Measurements from ENCODE around the gene NKAPD1.
A peak's percentile ranks its signal among the peaks of the same experiment; 100 is the strongest.
"Not testable (repeated sequence)": the region's sequence is repeated elsewhere in the genome, so short reads cannot be mapped to it uniquely, and the experiment has no call there.

Gene NKAPD1

DNA sequence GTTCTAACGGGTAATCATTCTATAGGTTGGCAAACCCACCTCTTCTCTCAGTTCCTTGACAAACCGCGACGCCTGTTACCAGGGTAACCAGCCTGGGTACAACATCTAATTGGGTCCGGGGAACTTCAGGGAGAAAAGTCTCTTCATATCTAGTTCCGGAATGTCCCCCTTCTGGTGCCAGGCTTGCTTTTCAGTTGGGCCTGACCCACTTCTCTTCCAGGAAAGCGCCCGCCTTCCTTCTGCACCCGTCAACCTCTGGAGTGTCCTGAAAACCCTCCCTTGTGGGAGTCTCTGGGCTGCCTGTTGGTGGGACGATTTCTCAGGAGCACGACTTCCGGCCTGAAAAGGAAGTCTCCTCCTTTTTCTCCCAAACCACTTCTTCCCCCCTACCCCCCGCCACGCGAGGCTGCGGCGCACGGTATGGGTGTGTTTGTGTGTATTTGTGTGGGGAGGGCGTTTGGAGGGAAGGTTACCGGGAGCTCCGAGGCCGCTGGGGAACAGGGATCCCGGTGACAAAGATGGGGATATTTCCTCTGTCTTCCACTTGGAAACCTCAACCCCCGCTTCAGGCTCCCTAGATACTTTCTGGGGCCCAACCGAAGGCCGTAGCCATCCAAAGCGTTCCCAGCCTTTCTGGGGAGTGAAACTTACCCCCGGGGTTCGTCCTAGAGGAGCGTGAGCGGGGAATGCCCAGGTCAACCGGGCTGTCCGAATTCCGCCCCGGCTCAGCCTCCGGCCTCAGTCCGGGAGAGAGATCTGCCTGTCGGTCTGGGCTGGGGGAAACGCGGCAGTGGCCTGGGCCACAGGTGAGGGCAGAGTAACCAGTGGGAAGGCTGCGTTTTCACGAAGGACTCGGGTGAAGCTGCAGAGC, at the start of gene NKAPD1, which contains the start of gene PIH1D2:
NKAPD1 (plus strand) TSS at position 359 of the 871 bp plus-strand sequence. CDS start 1,276 bp downstream, outside the sequence.
PIH1D2 (minus strand) TSS at position 77 of the 871 bp plus-strand sequence. CDS start 843 bp downstream, outside the sequence.
- intact Hi-C loops (cut with DNase I): loop anchor here (5.0 kb wide), 1 partner anchor 197 kb away; the partner anchor contains the start of genes CFAP68 and FDXACB1

GRCh38 chr11:112024773-112025678, 49.1 kb upstream of the NKAPD1 start, which contains the start of gene DLAT:
DLAT (plus strand) TSS chr11:112025408; CDS start chr11:112025473, 65 bp downstream.
- intact Hi-C loops (cut with DNase I): no loop called here
- peak; percentile 76 to 98 (median 89) for DNase-seq

More for the DNA sequence above, at the start of gene NKAPD1, which contains the start of gene PIH1D2:
- DNase-seq: peak; percentile 67 to 96 (median 76)

DNA sequence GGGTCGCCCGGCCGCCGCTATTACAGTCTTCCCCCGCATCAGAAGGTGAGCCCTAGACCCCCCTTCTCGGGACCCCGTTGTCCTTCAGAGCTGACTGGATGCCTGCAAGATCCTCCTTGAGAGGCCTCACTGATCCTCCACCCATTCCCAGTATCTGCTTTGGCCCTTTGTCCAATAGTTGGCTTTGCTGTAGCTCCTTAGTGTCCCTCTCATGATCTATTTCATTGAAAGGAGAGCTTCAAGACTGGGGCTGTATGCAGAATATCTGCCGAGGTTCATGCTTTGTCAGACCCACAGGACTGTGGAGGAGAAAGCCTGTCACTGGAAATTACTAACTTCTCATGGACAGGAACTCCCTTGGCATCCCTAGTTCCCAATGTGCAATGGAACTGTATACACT, 48.4 kb upstream of the NKAPD1 start:
- intact Hi-C loops (cut with DNase I): no loop called here
- no peak for DNase-seq

DNA sequence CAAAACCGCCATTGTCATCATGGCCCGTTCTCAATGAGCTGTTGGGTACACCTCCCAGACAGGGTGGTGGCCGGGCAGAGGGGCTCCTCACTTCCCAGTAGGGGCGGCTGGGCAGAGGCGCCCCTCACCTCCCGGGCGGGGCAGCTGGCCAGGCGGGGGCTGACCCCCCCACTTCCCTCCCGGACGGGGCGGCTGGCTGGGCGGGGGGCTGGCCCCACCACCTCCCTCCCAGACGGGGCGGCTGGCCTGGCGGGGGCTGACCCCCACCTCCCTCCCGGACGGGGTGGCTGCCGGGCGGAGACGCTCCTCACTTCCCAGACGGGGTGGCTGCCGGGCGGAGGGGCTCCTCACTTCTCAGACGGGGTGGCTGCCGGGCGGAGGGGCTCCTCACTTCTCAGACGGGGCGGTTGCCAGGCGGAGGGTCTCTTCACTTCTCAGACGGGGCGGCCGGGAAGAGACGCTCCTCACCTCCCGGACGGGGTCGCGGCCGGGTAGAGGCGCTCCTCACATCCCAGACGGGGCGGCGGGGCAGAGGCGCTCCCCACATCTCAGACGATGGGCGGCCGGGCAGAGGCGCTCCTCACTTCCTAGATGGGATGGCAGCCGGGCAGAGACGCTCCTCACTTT, 47.2 kb upstream of the NKAPD1 start:
- intact Hi-C loops (cut with DNase I): not testable (repeated sequence)
- DNase-seq: peak in 1 of 10 donors; percentile 52

DNA sequence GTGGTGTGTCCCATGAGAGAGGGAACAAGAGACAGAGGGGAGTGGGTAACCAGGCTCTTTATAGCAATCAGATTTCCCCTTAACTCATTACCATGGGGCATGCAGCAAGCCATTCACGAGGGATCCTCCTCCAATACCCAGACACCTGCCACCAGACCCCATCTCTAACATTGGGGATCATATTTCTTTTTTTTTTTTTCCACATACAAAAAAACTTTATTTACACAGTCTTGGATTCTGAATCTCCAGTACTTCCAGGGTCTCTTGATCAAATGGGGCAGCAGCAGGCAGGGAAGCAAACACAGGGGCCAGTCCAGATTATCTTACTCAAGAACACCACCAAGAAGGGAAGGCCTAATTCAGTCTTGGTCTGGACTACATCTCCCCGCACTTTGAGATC, 44.6 kb upstream of the NKAPD1 start:
- DNase-seq: no peak
- intact Hi-C loops (cut with DNase I): no loop called here

GRCh38 chr11:112033902-112034301, 40.2 kb upstream of the NKAPD1 start:
- DNase-seq: no peak

DNA sequence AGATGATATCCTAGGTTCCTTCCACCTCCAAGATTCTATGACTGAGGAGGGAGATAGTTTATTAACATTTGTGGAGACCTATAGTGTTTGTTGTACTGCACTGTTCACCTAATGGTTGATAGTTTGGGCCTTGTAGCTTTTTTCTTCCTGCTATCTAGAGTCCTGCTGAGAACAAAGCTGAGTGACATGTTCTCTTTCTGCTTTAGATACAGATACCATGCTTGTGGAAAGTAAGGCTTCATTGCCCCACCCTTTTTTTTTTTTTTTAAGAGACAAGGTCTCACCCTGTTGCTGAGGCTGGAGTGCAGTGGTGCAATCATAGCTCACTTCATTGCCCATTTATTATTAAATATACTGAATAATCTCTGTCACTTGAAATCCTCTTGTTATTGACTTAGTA, 36.6 kb upstream of the NKAPD1 start:
- no peak for DNase-seq
- intact Hi-C loops (cut with DNase I): no loop called here

More at GRCh38 chr11:112033902-112034301, 40.2 kb upstream of the NKAPD1 start:
- intact Hi-C loops (cut with DNase I): no loop called here

- no peak for DNase-seq
- intact Hi-C loops (cut with DNase I): no loop called here
Observed at GRCh38 chr11:112042161-112042960, 31.7 kb upstream of the NKAPD1 start.

- DNase-seq: no peak
- intact Hi-C loops (cut with DNase I): no loop called here
Observed at GRCh38 chr11:112042961-112043304, 31.2 kb upstream of the NKAPD1 start.

DNA sequence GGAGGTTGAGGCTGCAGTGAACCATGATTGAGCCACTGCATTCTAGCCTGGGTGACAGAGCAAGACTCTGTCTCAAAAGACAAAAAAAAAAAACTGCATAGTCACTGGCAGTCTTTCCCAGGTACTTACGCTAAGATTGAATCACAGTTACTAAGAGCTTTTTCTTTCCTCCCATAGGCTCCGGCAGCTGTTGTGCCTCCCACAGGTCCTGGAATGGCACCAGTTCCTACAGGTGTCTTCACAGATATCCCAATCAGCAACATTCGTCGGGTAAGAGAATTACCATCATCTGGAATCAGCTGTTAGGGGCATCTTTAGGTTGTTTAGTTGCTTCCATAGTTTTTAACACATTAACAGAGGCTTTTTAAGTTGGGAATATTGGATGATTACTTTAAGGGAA, 29.1 kb upstream of the NKAPD1 start:
- intact Hi-C loops (cut with DNase I): no loop called here
- peak in 1 of 10 donors; percentile 49 for DNase-seq

DNA sequence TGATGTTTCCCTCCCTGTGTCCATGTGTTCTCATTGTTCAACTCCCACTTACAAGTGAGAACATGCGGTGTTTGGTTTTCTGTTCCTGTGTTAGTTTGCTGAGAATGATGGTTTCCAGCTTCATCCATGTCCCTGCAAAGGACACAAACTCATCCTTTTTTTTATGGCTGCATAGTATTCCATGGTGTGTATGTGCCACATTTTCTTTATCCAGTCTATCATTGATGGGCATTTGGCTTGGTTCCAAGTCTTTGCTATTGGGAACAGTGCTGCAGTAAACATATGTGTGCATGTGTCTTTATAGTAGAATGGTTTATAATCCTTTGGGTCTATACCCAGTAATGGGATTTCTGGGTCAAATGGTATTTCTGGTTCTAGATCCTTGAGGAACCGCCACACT, 27.5 kb upstream of the NKAPD1 start:
- DNase-seq; intact Hi-C loops (cut with DNase I): not testable (repeated sequence)

- intact Hi-C loops (cut with DNase I); DNase-seq: not testable (repeated sequence)
Observed at GRCh38 chr11:112048256-112048655, 25.8 kb upstream of the NKAPD1 start.

DNA sequence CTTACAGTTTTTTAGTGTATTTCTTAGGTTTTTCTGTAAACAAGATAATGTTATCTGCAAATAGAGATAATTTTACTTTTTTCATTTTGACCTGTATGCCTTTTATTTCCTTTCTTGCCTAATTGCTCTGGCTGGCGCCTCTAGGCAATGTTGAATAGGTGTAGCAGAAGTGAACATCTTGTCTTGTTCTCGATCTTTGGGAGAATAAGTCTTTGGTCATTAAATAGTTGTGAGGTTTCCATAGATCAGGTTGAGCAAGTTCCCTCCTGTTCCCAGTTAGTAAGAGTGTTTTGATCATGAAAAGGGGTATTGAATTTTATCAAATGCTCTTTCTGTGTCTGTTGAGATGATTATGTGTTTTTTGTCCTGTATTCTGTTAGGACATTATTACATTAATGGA, 24.3 kb upstream of the NKAPD1 start:
- intact Hi-C loops (cut with DNase I): no loop called here
- no peak for DNase-seq

- no peak for DNase-seq
- intact Hi-C loops (cut with DNase I): no loop called here
Observed at GRCh38 chr11:112050721-112051120, 23.4 kb upstream of the NKAPD1 start.

GRCh38 chr11:112051768-112052167, 22.3 kb upstream of the NKAPD1 start:
- DNase-seq: no peak
- intact Hi-C loops (cut with DNase I): no loop called here

GRCh38 chr11:112057170-112057569, 16.9 kb upstream of the NKAPD1 start:
- no peak for DNase-seq

GRCh38 chr11:112058103-112058502, 16.0 kb upstream of the NKAPD1 start:
- no peak for DNase-seq
- intact Hi-C loops (cut with DNase I): no loop called here

More at GRCh38 chr11:112057170-112057569, 16.9 kb upstream of the NKAPD1 start:
- intact Hi-C loops (cut with DNase I): no loop called here

DNA sequence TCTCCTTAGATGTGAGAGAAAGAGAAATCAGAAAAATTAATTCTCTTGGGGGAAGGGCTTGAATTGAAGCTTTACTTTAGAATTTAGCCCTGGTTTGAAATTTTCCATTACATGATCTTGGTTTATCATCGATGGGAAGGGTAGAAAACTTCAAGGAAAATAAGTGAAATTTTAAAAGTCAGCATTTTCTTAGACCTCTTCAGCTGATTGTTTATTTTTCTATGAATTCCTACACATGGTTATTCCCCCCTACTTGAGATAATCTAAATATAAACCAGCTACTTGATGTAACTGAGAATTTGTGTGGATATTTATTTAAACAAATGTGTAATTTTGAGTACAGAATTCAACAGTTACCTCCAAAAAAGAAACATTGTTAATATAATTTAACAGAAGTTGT, 11.2 kb upstream of the NKAPD1 start:
- intact Hi-C loops (cut with DNase I): no loop called here
- DNase-seq: no peak

DNA sequence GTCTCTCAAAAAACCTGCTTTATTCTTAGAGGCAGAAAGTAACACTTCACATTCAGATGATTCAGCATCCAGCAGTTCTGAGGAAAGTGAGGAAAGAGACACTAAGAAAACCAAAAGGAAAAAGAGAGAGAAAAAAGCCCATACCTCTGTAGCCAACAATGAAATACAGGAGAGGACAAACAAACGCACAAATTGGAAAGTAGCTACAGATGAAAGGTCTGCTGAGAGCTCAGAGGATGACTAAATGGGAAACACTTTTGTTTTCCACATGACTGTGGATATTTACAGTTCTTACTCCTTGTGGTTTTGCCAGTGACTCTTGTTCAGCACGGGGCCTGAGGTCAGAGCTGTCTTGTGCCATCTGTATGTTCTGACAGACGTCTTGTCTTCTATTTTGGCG, 8.6 kb downstream of the NKAPD1 start:
- intact Hi-C loops (cut with DNase I): no loop called here
- DNase-seq: no peak

All from posterior cingulate gyrus (tissue), 11 donors.